HepG2 (cell line): ENCODE data around the gene IGFL1. TPM values are rescaled to one million over a fixed set of nuclear protein-coding genes. Genes with fewer than 3 reads are reported as not detected.

Source experiments
- ATAC-seq: fragments of 200-7000 bp; cut with Tn5 transposase; 3 replicates; pipeline ENCODE4 v1.9.1; 2020; ENCODE audit warnings: mild to moderate bottlenecking, moderate library complexity
- BruUV-seq: library from RNA; stranded (reverse); fragments of 400-500 nt; replicated peaks from 2 replicates; lab custom pipeline; 2021; lab: Mats Ljungman, UMichigan
- CTCF ChIA-PET: fragments of 300-600 bp; formaldehyde crosslinking; extraction: SDS; loops from one replicate; lab custom pipeline; 2021; ENCODE audit warnings: low total read pairs, inconsistent platforms, low intra/inter-chr PET ratio; lab: Yijun Ruan, JAX
- POLR2A ChIA-PET: fragments of 350-600 bp; sonication (Branson Sonifier 250); formaldehyde crosslinking; loops from one replicate; lab custom pipeline; 2020; ENCODE audit warnings: antibody characterized with exemption, inconsistent platforms; lab: Yijun Ruan, JAX
- DNase-seq: peaks from one replicate; pipeline ENCODE4 v3.0.0-alpha.2; 2015; ENCODE audit warnings: low spot score
- FAIRE-seq: peaks from 3 replicates; lab custom pipeline; 2011; peaks lifted over from hg19 to GRCh38; lab: Jason Lieb, UNC
- H2AFZ ChIP-seq: one replicate; pipeline ENCODE4 v1.6.1; 2011; ENCODE audit warnings: low read length, inconsistent platforms
- H3K27ac ChIP-seq: fragments of 300-600 bp; 3 replicates; pipeline ENCODE4 v1.8.0; 2011; ENCODE audit warnings: mixed run types, mild to moderate bottlenecking, mixed read lengths, low read length, inconsistent platforms; ENCODE audit not compliant: insufficient read depth; ENCODE audit errors: extremely low read length
- H3K27me3 ChIP-seq, 2 experiments: fragments of 200-600 bp in 1 of 2; 2 replicates in 1 of 2; 3 replicates in 1 of 2; pipeline versions ENCODE4 v1.6.0 to v1.8.0; 2011; ENCODE audit warnings: low read length in 2 of 2, mild to moderate bottlenecking in 2 of 2, moderate library complexity in 2 of 2, inconsistent platforms in 1 of 2; ENCODE audit not compliant: insufficient read depth in 2 of 2, control insufficient read depth in 1 of 2
- H3K36me3 ChIP-seq, 2 experiments: fragments of 200-600 bp in 1 of 2; replicated peaks in 1 of 2; 2 replicates in 1 of 2; 3 replicates in 1 of 2; pipeline versions ENCODE4 v1.5.1 to v1.8.0; 2011; ENCODE audit warnings: low read length in 2 of 2, inconsistent platforms in 1 of 2; ENCODE audit not compliant: insufficient read depth in 2 of 2, control insufficient read depth in 1 of 2
- H3K4me1 ChIP-seq: 2 replicates; pipeline ENCODE4 v1.5.1; 2012; ENCODE audit warnings: low read length, inconsistent platforms; ENCODE audit not compliant: insufficient read depth
- H3K4me2 ChIP-seq: 2 replicates; pipeline ENCODE4 v1.6.0; 2011; ENCODE audit warnings: low read depth, low read length, inconsistent platforms
- H3K4me3 ChIP-seq, 3 experiments: fragments of 200-600 bp in 1 of 3; sonication (generic), shearing (Covaris generic) in 1 of 3; replicated peaks in 1 of 3; 2 replicates each; pipeline ENCODE4 v1.5.1; 2011 to 2016; ENCODE audit warnings: low read length in 3 of 3, inconsistent platforms in 2 of 3, low read depth in 2 of 3, mild to moderate bottlenecking in 2 of 3, control low read depth in 1 of 3, mixed read lengths in 1 of 3; ENCODE audit not compliant: insufficient read depth in 1 of 3
- H3K79me2 ChIP-seq: one replicate; pipeline ENCODE4 v1.6.1; 2011; ENCODE audit warnings: low read length, inconsistent platforms; ENCODE audit not compliant: insufficient read depth
- H3K9ac ChIP-seq: 2 replicates; pipeline ENCODE4 v1.6.0; 2011; ENCODE audit warnings: mild to moderate bottlenecking, low read depth, low read length, inconsistent platforms; ENCODE audit not compliant: insufficient read depth
- H3K9me3 ChIP-seq: 2 replicates; pipeline ENCODE4 v1.5.1; 2012; ENCODE audit warnings: mild to moderate bottlenecking, low read length
- H4K20me1 ChIP-seq: 2 replicates; pipeline ENCODE4 v1.6.0; 2011; ENCODE audit warnings: inconsistent platforms, mild to moderate bottlenecking, low read length, moderate library complexity; ENCODE audit not compliant: insufficient read depth
- FOSL2 ChIP-seq: sonication (generic); formaldehyde crosslinking; IDR thresholded peaks from 2 replicates; pipeline ENCODE4 v1.4.0; 2020; ENCODE audit warnings: missing genetic modification reagents
- JARID2 ChIP-seq: sonication (generic); formaldehyde crosslinking; IDR thresholded peaks from 2 replicates; pipeline ENCODE4 v1.8.1; 2023; ENCODE audit warnings: missing genetic modification reagents, inconsistent platforms; ENCODE audit not compliant: insufficient replicate concordance
- MATR3 ChIP-seq: sonication (generic); formaldehyde crosslinking; IDR thresholded peaks from 2 replicates; pipeline ENCODE4 v1.4.0; 2020; ENCODE audit warnings: missing genetic modification reagents
- SNAI1 ChIP-seq: sonication (generic); formaldehyde crosslinking; IDR thresholded peaks from 2 replicates; pipeline ENCODE4 v1.5.0; 2020; ENCODE audit warnings: mild to moderate bottlenecking, missing genetic modification reagents, borderline replicate concordance
- SPEN ChIP-seq: sonication (generic); formaldehyde crosslinking; IDR thresholded peaks from 2 replicates; pipeline ENCODE4 v1.5.1; 2020; ENCODE audit warnings: low read depth, mild to moderate bottlenecking, missing genetic modification reagents
- TP53 ChIP-seq: sonication (generic); formaldehyde crosslinking; conservative IDR thresholded peaks from 2 replicates; pipeline ENCODE4 v1.4.0; 2020; ENCODE audit warnings: missing genetic modification reagents
- ZC3H4 ChIP-seq: sonication (generic); formaldehyde crosslinking; IDR thresholded peaks from 2 replicates; pipeline ENCODE4 v1.4.0; 2020; ENCODE audit warnings: missing genetic modification reagents, borderline replicate concordance
- ZNF710 ChIP-seq: sonication (generic); formaldehyde crosslinking; IDR thresholded peaks from 2 replicates; pipeline ENCODE4 v1.5.0; 2020; ENCODE audit warnings: mild to moderate bottlenecking, missing genetic modification reagents, borderline replicate concordance
- WGBS: methylation state at CpG from one replicate; pipeline ENCODE4 v1.1.6; 2017; ENCODE audit warnings: low lambda C conversion rate; 5-methylcytosine and 5-hydroxymethylcytosine counted together
- in situ Hi-C: cut with HindIII; loops from 2 replicates; pipeline ENCODE4 v1.10.0; 2017; ENCODE audit warnings: low pct_unique_long_range_greater_than_20kb; ENCODE audit not compliant: extremely low pct_ligation_motif_present
- intact Hi-C: fragments of 100-400 bp; cut with micrococcal nuclease; formaldehyde crosslinking; loops from one replicate; pipeline ENCODE4 v1.10.0; 2022; ENCODE audit not compliant: unreplicated experiment
- polyA plus RNA-seq, 8 experiments: library from polyadenylated mRNA; depleted of rRNA in 3 of 8; stranded (reverse) in 7 of 8; unstranded in 1 of 8; fragments of >200 nt; fragmentation: Illumina TruSeq in 4 of 8; extraction: Trizol in 4 of 8; gene quantifications; 2 replicates each; pipeline versions ENCODE4 v1.2.1 to v1.2.3, GENCODE V29; 2011 to 2016; ENCODE audit warnings: low read depth in 4 of 8, missing spikeins in 1 of 8, mixed read lengths in 1 of 8; ENCODE audit not compliant: insufficient read depth in 1 of 8
- total RNA-seq, 5 experiments: library from RNA; depleted of rRNA; stranded (reverse); fragments of >200 nt; fragmentation: Illumina TruSeq; extraction: Trizol; gene quantifications; 2 replicates each; pipeline ENCODE4 v1.2.3, GENCODE V29; 2016; ENCODE audit warnings: low read depth in 1 of 5
- TF ChIP-seq, protein P1 (sequence below): sonication (generic); formaldehyde crosslinking; IDR thresholded peaks from 2 replicates; pipeline ENCODE4 v1.4.0; 2020; ENCODE audit warnings: missing genetic modification reagents
- TF ChIP-seq, protein P2 (sequence below): sonication (generic); formaldehyde crosslinking; IDR thresholded peaks from 2 replicates; pipeline ENCODE4 v1.8.0; 2022; ENCODE audit warnings: missing genetic modification reagents, mild to moderate bottlenecking, borderline replicate concordance

IGFL1 gene
- total and polyA plus RNA-seq, 2 of the 13 experiments (the other 11 are each of a cell fraction or from before 2014, with no cell fraction given), result not detected

DNA sequence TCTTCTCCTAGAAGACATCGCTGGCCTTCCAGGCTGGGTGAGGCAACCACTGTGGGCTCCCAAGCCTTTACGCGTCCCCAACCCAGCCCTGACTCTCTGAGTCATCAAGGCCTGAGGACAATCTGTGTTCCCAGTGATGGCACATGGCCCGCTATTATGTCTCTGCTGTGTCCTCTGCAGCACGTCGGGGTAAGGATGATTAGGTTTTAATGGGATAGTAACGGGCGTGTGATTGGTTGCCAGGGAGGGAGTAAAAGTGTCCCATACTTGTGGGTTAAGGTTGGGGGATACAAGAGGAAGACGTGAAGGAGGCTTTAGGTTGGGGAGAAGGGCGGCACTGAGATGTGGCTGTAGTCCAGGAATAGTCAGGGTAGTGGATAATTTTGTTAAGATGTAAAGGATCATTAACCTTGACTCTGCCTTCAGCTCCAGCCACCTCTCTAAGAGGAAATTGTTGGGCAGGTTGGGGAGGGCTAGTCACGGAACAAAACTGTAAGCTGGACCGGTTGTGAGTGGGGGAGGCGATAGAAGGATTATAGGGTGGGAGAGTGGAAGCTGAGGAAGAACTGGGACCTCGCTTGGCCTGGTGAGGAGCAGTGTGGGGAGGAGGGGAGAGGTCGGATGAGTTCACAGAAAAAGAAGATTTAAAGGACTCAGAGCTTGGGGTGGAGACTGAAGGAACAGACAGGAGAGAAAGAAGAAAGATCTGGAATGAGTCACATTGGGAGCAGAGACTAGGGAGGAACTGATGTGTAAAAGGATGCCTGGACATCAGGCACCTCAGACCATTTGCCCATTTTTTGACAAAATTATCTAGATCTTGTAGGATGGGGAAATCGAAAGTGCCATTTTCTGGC lies 27.9 kb upstream of the IGFL1 start:
- H2AFZ ChIP-seq, result no peak overlapping the region
- WGBS, result 26% methylated on average over 16 of the region's 16 CpGs
- H3K9me3 ChIP-seq, result no peaks in the 10 kb centered on the region
- FAIRE-seq (no peak), ATAC-seq (no peak), DNase-seq (no peak)
- no peak overlapping the region for H3K27ac ChIP-seq
- no peaks in the 10 kb centered on the region for H3K36me3 ChIP-seq
- in situ Hi-C loops (no loop called here), intact Hi-C loops (no loop called here)
- peaks cover 0 to 13% of the 10 kb centered on the region in 2 experiments; a peak in 2 of 5 replicates for H3K27me3 ChIP-seq
- TF ChIP-seq FOSL2, result peak; percentile 50; the same call in 1 of the 2 replicates
- no peak for TF ChIP-seq TP53 (CRISPR knock-in tag)
- no TSS peak for BruUV-seq
- no peaks in the 10 kb centered on the region for H4K20me1 ChIP-seq
- H3K9ac ChIP-seq, result no peak overlapping the region
- H3K4me2 ChIP-seq, result no peak overlapping the region
- ChIA-PET POLR2A (no interaction called here), CTCF (no interaction called here)
- H3K4me3 ChIP-seq, result no peak overlapping the region
- no peaks in the 10 kb centered on the region for H3K4me1 ChIP-seq
- H3K79me2 ChIP-seq, result no peaks in the 10 kb centered on the region

DNA sequence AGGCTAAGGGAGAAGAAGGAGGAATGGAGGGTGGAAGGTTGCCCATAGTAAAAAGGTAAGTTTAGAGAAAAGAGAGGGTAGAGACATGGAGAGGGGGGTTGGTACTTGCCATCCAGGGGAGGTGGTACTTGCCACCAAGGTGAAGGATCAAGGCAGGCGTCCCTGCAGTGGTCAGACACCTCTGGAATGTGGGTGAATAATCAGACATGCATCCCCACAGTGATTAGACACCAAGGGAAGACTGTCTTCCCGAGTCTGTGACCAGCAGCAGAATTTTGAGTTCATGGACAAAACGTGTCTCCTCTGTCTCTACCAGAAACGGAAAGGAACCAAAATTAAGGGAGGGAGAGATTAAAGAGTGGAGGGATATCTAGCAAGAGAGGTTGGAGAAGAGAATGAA lies 27.1 kb upstream of the IGFL1 start:
- in situ Hi-C loops (no loop called here), intact Hi-C loops (no loop called here)
- Histone ChIP-seq H3K9ac (no peak overlapping the region), H3K27ac (no peak overlapping the region), H3K4me3 (no peak overlapping the region), H2AFZ (no peak overlapping the region), H3K4me2 (no peak overlapping the region), H3K4me1 (no peaks in the 10 kb centered on the region), H3K36me3 (no peaks in the 10 kb centered on the region), H3K79me2 (no peaks in the 10 kb centered on the region), H3K27me3 (peaks cover 0 to 13% of the 10 kb centered on the region in 2 experiments; a peak in 2 of 5 replicates), H4K20me1 (no peaks in the 10 kb centered on the region), H3K9me3 (no peaks in the 10 kb centered on the region)
- 2% methylated on average over 4 of the region's 4 CpGs for WGBS
- BruUV-seq, result no TSS peak
- POLR2A ChIA-PET, result no interaction called here
- DNase-seq (no peak), FAIRE-seq (no peak), ATAC-seq (no peak)
- CTCF ChIA-PET, result no interaction called here
- TF ChIP-seq SPEN (CRISPR knock-in tag), result no peak
- TF ChIP-seq, protein P1, sequence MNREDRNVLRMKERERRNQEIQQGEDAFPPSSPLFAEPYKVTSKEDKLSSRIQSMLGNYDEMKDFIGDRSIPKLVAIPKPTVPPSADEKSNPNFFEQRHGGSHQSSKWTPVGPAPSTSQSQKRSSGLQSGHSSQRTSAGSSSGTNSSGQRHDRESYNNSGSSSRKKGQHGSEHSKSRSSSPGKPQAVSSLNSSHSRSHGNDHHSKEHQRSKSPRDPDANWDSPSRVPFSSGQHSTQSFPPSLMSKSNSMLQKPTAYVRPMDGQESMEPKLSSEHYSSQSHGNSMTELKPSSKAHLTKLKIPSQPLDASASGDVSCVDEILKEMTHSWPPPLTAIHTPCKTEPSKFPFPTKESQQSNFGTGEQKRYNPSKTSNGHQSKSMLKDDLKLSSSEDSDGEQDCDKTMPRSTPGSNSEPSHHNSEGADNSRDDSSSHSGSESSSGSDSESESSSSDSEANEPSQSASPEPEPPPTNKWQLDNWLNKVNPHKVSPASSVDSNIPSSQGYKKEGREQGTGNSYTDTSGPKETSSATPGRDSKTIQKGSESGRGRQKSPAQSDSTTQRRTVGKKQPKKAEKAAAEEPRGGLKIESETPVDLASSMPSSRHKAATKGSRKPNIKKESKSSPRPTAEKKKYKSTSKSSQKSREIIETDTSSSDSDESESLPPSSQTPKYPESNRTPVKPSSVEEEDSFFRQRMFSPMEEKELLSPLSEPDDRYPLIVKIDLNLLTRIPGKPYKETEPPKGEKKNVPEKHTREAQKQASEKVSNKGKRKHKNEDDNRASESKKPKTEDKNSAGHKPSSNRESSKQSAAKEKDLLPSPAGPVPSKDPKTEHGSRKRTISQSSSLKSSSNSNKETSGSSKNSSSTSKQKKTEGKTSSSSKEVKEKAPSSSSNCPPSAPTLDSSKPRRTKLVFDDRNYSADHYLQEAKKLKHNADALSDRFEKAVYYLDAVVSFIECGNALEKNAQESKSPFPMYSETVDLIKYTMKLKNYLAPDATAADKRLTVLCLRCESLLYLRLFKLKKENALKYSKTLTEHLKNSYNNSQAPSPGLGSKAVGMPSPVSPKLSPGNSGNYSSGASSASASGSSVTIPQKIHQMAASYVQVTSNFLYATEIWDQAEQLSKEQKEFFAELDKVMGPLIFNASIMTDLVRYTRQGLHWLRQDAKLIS, result no peak
- no peak for TF ChIP-seq JARID2 (CRISPR knock-in tag)
- TF ChIP-seq SNAI1, result no peak
- TF ChIP-seq, protein P2, sequence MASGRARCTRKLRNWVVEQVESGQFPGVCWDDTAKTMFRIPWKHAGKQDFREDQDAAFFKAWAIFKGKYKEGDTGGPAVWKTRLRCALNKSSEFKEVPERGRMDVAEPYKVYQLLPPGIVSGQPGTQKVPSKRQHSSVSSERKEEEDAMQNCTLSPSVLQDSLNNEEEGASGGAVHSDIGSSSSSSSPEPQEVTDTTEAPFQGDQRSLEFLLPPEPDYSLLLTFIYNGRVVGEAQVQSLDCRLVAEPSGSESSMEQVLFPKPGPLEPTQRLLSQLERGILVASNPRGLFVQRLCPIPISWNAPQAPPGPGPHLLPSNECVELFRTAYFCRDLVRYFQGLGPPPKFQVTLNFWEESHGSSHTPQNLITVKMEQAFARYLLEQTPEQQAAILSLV, result no peak
- TF ChIP-seq ZC3H4 (CRISPR knock-in tag), result no peak
- TF ChIP-seq ZNF710, result no peak
- no peak for TF ChIP-seq MATR3 (CRISPR knock-in tag)
